Measurements from ENCODE around the gene LBHD2.

DNA sequence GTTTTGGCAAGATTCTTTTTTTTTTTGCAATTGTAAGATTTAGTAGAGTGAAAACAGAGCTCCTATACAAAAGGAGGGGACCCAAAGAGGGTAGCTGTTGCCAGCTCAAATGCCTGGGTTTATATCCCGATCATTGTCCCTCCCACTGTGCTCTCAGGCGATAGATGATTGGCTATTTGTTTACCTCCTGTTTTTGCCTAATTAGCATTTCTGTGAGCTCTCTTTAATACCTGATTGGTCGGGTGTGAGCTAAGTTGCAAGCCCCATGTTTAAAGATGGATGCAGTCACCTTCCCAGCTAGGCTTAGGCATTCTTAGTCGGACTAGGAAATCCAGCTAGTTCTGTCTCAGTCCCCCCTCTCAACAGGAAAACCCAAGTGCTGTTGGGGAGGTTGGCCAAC, 12.4 kb downstream of the LBHD2 start:
- TF ChIP-seq, protein P1, sequence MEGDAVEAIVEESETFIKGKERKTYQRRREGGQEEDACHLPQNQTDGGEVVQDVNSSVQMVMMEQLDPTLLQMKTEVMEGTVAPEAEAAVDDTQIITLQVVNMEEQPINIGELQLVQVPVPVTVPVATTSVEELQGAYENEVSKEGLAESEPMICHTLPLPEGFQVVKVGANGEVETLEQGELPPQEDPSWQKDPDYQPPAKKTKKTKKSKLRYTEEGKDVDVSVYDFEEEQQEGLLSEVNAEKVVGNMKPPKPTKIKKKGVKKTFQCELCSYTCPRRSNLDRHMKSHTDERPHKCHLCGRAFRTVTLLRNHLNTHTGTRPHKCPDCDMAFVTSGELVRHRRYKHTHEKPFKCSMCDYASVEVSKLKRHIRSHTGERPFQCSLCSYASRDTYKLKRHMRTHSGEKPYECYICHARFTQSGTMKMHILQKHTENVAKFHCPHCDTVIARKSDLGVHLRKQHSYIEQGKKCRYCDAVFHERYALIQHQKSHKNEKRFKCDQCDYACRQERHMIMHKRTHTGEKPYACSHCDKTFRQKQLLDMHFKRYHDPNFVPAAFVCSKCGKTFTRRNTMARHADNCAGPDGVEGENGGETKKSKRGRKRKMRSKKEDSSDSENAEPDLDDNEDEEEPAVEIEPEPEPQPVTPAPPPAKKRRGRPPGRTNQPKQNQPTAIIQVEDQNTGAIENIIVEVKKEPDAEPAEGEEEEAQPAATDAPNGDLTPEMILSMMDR (IDR thresholded peaks at IDR 0.05 in 2 of 3, conservative IDR thresholded peaks at IDR 0.05 in 1 of 3; ENCODE audit: borderline replicate concordance in 1 of 3, insufficient read depth in 1 of 3, low read depth in 2 of 3, low read length in 2 of 3): no peak
- TF ChIP-seq ZNF274 (IDR thresholded peaks at IDR 0.05; ENCODE audit: low read depth, low read length) (no peak), SIN3A (IDR thresholded peaks at IDR 0.05; ENCODE audit: low read depth) (no peak), YY1 (IDR thresholded peaks at IDR 0.05; ENCODE audit: extremely low read depth, insufficient replicate concordance, low read depth, low read length) (no peak), POLR2AphosphoS5 (IDR thresholded peaks at IDR 0.05; ENCODE audit: low read depth, low read length) (no peak), SP1 (IDR thresholded peaks at IDR 0.05; ENCODE audit: low read depth) (no peak), POLR2A (IDR thresholded peaks at IDR 0.05; ENCODE audit: borderline replicate concordance, extremely low read depth, insufficient read depth, insufficient read length) (no peak), EZH2 (IDR thresholded peaks at IDR 0.05) (no peak)
